ENCODE results near the gene TPO.

GRCh38 chr2:1483551-1483950 lies 70.3 kb downstream of the TPO start:
- TF ChIP-seq POLR2AphosphoS5 (IDR thresholded peaks at IDR 0.05): no peak
- no peak for TF ChIP-seq CTCF (IDR thresholded peaks at IDR 0.05)
- no peak for TF ChIP-seq POLR2A (IDR thresholded peaks at IDR 0.05)
